ENCODE results near the gene SNRPD1.
"Not testable (repeated sequence)": the region's sequence is repeated elsewhere in the genome, so short reads cannot be mapped to it uniquely, and the experiment has no call there.

The SNRPD1 gene

GRCh38 chr18:21605213-21605612, 6.9 kb upstream of the SNRPD1 start:
- no peak for TF ChIP-seq CTCF (IDR thresholded peaks at IDR 0.05; ENCODE audit: borderline replicate concordance, control extremely low read depth, extremely low read depth, insufficient read depth, missing control alignments)
- in situ Hi-C loops (cut with MboI; ENCODE audit: low sequenced_read_pairs, unreplicated experiment) = no loop called here

GRCh38 chr18:21611401-21612124, 551 bp upstream of the SNRPD1 start:
- in situ Hi-C loops (cut with MboI; ENCODE audit: low sequenced_read_pairs, unreplicated experiment); DNase-seq (ENCODE audit: low spot score): not testable (repeated sequence)

More at GRCh38 chr18:21605213-21605612, 6.9 kb upstream of the SNRPD1 start:
- no peak for DNase-seq (ENCODE audit: low spot score)

- in situ Hi-C loops (cut with MboI; ENCODE audit: low sequenced_read_pairs, unreplicated experiment); DNase-seq (ENCODE audit: low spot score): not testable (repeated sequence)
These were observed 9.5 kb downstream of the SNRPD1 start for GRCh38 chr18:21621640-21622039.

- no peak for TF ChIP-seq CTCF (IDR thresholded peaks at IDR 0.05; ENCODE audit: borderline replicate concordance, control extremely low read depth, extremely low read depth, insufficient read depth, missing control alignments)
- no peak for DNase-seq (ENCODE audit: low spot score)
- in situ Hi-C loops (cut with MboI; ENCODE audit: low sequenced_read_pairs, unreplicated experiment) = no loop called here
These were observed 17.1 kb downstream of the SNRPD1 start for GRCh38 chr18:21629089-21629832.

GRCh38 chr18:21632393-21632792, 20.3 kb downstream of the SNRPD1 start:
- in situ Hi-C loops (cut with MboI; ENCODE audit: low sequenced_read_pairs, unreplicated experiment) = no loop called here
- no peak for TF ChIP-seq CTCF (IDR thresholded peaks at IDR 0.05; ENCODE audit: borderline replicate concordance, control extremely low read depth, extremely low read depth, insufficient read depth, missing control alignments)
- no peak for DNase-seq (ENCODE audit: low spot score)

GRCh38 chr18:21634588-21635199, 22.6 kb downstream of the SNRPD1 start:
- no peak for DNase-seq (ENCODE audit: low spot score)
- no peak for TF ChIP-seq CTCF (IDR thresholded peaks at IDR 0.05; ENCODE audit: borderline replicate concordance, control extremely low read depth, extremely low read depth, insufficient read depth, missing control alignments)
- in situ Hi-C loops (cut with MboI; ENCODE audit: low sequenced_read_pairs, unreplicated experiment) = no loop called here

GRCh38 chr18:21636769-21637168, 24.7 kb downstream of the SNRPD1 start:
- no peak for TF ChIP-seq CTCF (IDR thresholded peaks at IDR 0.05; ENCODE audit: borderline replicate concordance, control extremely low read depth, extremely low read depth, insufficient read depth, missing control alignments)
- in situ Hi-C loops (cut with MboI; ENCODE audit: low sequenced_read_pairs, unreplicated experiment) = no loop called here
- DNase-seq (ENCODE audit: low spot score) = no peak
